IMR-90 (cell line): ENCODE measurements around the gene NLRP1. TPM values are rescaled to one million over a fixed set of nuclear protein-coding genes. Genes with fewer than 3 reads are reported as not detected.
A peak's percentile ranks its signal among the peaks of the same experiment; 100 is the strongest.

Source experiments
- ATAC-seq: fragments of 200-7000 bp; cut with Tn5 transposase; 2 replicates; pipeline ENCODE4 v1.9.1; 2020; ENCODE audit warnings: low read depth, mild to moderate bottlenecking, moderate library complexity
- BruUV-seq: library from RNA; stranded (reverse); fragments of 400-500 nt; replicated peaks from 2 replicates; lab custom pipeline; 2021; lab: Mats Ljungman, UMichigan
- CTCF ChIA-PET: fragments of 300-600 bp; formaldehyde crosslinking; extraction: SDS; loops from one replicate; lab custom pipeline; 2021; ENCODE audit warnings: antibody characterized with exemption; lab: Yijun Ruan, JAX
- POLR2A ChIA-PET: fragments of 300-600 bp; sonication (Branson Sonifier 250); formaldehyde crosslinking; loops from one replicate; lab custom pipeline; 2022; ENCODE audit warnings: antibody characterized with exemption; ENCODE audit not compliant: unreplicated experiment; lab: Charles Lee
- DNase-seq: peaks from one replicate; pipeline ENCODE4 v3.0.0; 2013
- H2AFZ ChIP-seq: replicated peaks from 2 replicates; pipeline ENCODE3; 2013; ENCODE audit warnings: low read length, mild to moderate bottlenecking; ENCODE audit not compliant: poor library complexity
- H2AK5ac ChIP-seq: 2 replicates; pipeline ENCODE4 v1.6.1; 2013; ENCODE audit warnings: low read depth, low read length, inconsistent platforms
- H2AK9ac ChIP-seq: replicated peaks from 2 replicates; pipeline ENCODE3; 2013; ENCODE audit warnings: mild to moderate bottlenecking, low read depth, low read length, moderate library complexity; ENCODE audit not compliant: poor library complexity
- H2BK120ac ChIP-seq: 2 replicates; pipeline ENCODE4 v1.6.1; 2013; ENCODE audit warnings: low read depth, low read length, inconsistent platforms
- H2BK15ac ChIP-seq: 3 replicates; pipeline ENCODE4 v1.6.1; 2013; ENCODE audit warnings: low read depth, low read length, inconsistent platforms
- H2BK20ac ChIP-seq: 2 replicates; pipeline ENCODE4 v1.6.1; 2013; ENCODE audit warnings: low read depth, mild to moderate bottlenecking, inconsistent platforms, low read length, moderate library complexity
- H2BK5ac ChIP-seq: 2 replicates; pipeline ENCODE4 v1.6.1; 2013; ENCODE audit warnings: mild to moderate bottlenecking, low read depth, low read length, inconsistent platforms; ENCODE audit not compliant: poor library complexity, severe bottlenecking
- H3K14ac ChIP-seq: replicated peaks from 2 replicates; pipeline ENCODE4 v1.6.1; 2013; ENCODE audit warnings: low read depth, low read length, inconsistent platforms
- H3K18ac ChIP-seq: 2 replicates; pipeline ENCODE4 v1.6.1; 2013; ENCODE audit warnings: low read depth, low read length, control low read depth
- H3K23ac ChIP-seq: 2 replicates; pipeline ENCODE4 v1.6.1; 2013; ENCODE audit warnings: low read depth, low read length, inconsistent platforms
- H3K27ac ChIP-seq: 2 replicates; pipeline ENCODE4 v1.5.1; 2013; ENCODE audit warnings: mild to moderate bottlenecking, control low read depth, low read length; ENCODE audit not compliant: insufficient read depth
- H3K27me3 ChIP-seq: 2 replicates; pipeline ENCODE4 v1.6.1; 2013; ENCODE audit warnings: low read length; ENCODE audit not compliant: control insufficient read depth, insufficient read depth
- H3K36me3 ChIP-seq: 2 replicates; pipeline ENCODE4 v1.6.1; 2013; ENCODE audit warnings: low read length, mixed read lengths; ENCODE audit not compliant: control insufficient read depth, insufficient read depth
- H3K4ac ChIP-seq: 2 replicates; pipeline ENCODE4 v1.6.1; 2013; ENCODE audit warnings: low read depth, low read length, inconsistent platforms
- H3K4me1 ChIP-seq: 2 replicates; pipeline ENCODE4 v1.6.1; 2013; ENCODE audit warnings: low read length, mixed read lengths; ENCODE audit not compliant: control insufficient read depth, insufficient read depth
- H3K4me2 ChIP-seq: 2 replicates; pipeline ENCODE4 v1.6.1; 2013; ENCODE audit warnings: low read depth, mild to moderate bottlenecking, control low read depth, low read length, moderate library complexity
- H3K4me3 ChIP-seq: 2 replicates; pipeline ENCODE4 v1.5.1; 2013; ENCODE audit warnings: low read depth, mild to moderate bottlenecking, control low read depth, low read length, moderate library complexity; ENCODE audit not compliant: insufficient read depth
- H3K56ac ChIP-seq: 2 replicates; pipeline ENCODE4 v1.6.1; 2013; ENCODE audit warnings: low read length, inconsistent platforms; ENCODE audit not compliant: insufficient read depth; ENCODE audit errors: extremely low read depth
- H3K79me1 ChIP-seq, 2 experiments: 2 replicates each; pipeline ENCODE4 v1.6.1; 2013; ENCODE audit warnings: low read length in 2 of 2, inconsistent platforms in 1 of 2, low read depth in 1 of 2
- H3K9ac ChIP-seq: 2 replicates; pipeline ENCODE4 v1.6.1; 2013; ENCODE audit warnings: low read depth, low read length, control low read depth
- H3K9me1 ChIP-seq: 2 replicates; pipeline ENCODE4 v1.6.1; 2013; ENCODE audit warnings: low read length, inconsistent platforms; ENCODE audit not compliant: insufficient read depth
- H3K9me3 ChIP-seq: 2 replicates; pipeline ENCODE4 v1.6.1; 2013; ENCODE audit warnings: low read length; ENCODE audit not compliant: control insufficient read depth, insufficient read depth
- H4K20me1 ChIP-seq: 2 replicates; pipeline ENCODE4 v1.6.1; 2013; ENCODE audit warnings: low read length, inconsistent platforms; ENCODE audit not compliant: insufficient read depth
- H4K5ac ChIP-seq: 2 replicates; pipeline ENCODE4 v1.6.1; 2013; ENCODE audit warnings: mild to moderate bottlenecking, low read depth, low read length, control low read depth
- H4K8ac ChIP-seq, 2 experiments: 2 replicates each; pipeline ENCODE4 v1.6.1; 2013; ENCODE audit warnings: low read depth in 2 of 2, low read length in 2 of 2, control low read depth in 1 of 2, inconsistent platforms in 1 of 2
- H4K91ac ChIP-seq: 2 replicates; pipeline ENCODE4 v1.6.1; 2013; ENCODE audit warnings: low read depth, low read length, inconsistent platforms; ENCODE audit not compliant: insufficient read depth
- CEBPB ChIP-seq: IDR thresholded peaks from 2 replicates; pipeline ENCODE4 v1.6.1; 2012; ENCODE audit warnings: low read depth, low read length, improper control_type of control experiment
- FOS ChIP-seq: fragments of 150-350 bp; IDR thresholded peaks from 2 replicates; pipeline ENCODE4 v1.6.1; 2016; ENCODE audit warnings: low read depth, low read length
- MXI1 ChIP-seq: IDR thresholded peaks from 2 replicates; pipeline ENCODE4 v1.6.1; 2012; ENCODE audit warnings: low read depth, mild to moderate bottlenecking, low read length, moderate library complexity, borderline replicate concordance
- NFE2L2 ChIP-seq: fragments of 150-350 bp; IDR thresholded peaks from 2 replicates; pipeline ENCODE4 v1.6.1; 2016; ENCODE audit warnings: low read depth, mild to moderate bottlenecking, low read length
- POLR2A ChIP-seq: IDR thresholded peaks from 2 replicates; pipeline ENCODE4 v1.6.1; 2012; ENCODE audit warnings: mild to moderate bottlenecking, low read depth, low read length
- RAD21 ChIP-seq: IDR thresholded peaks from 2 replicates; pipeline ENCODE4 v1.6.1; 2012; ENCODE audit warnings: low read length, improper control_type of control experiment
- RCOR1 ChIP-seq: IDR thresholded peaks from 2 replicates; pipeline ENCODE4 v1.6.1; 2012; ENCODE audit warnings: mild to moderate bottlenecking, low read length, improper control_type of control experiment; ENCODE audit not compliant: insufficient replicate concordance
- RFX5 ChIP-seq: IDR thresholded peaks from 2 replicates; pipeline ENCODE4 v1.8.0; 2012; ENCODE audit warnings: low read depth, mild to moderate bottlenecking, low read length, moderate library complexity
- SMC3 ChIP-seq: fragments of 150-350 bp; IDR thresholded peaks from 2 replicates; pipeline ENCODE4 v1.6.1; 2016; ENCODE audit warnings: low read depth, mild to moderate bottlenecking, antibody characterized with exemption, low read length, moderate library complexity
- WGBS, 2 experiments: methylation state at CpG; one replicate each; pipeline versions ENCODE4 v1.1.5 to v1.1.7; 2013; ENCODE audit warnings: missing lambda C conversion rate in 2 of 2; ENCODE audit not compliant: insufficient read length in 1 of 2; ENCODE audit errors: extremely low coverage in 2 of 2; 5-methylcytosine and 5-hydroxymethylcytosine counted together
- dilution Hi-C: fragments of 300-500 bp; cut with HindIII; formaldehyde crosslinking; loops from one replicate; pipeline ENCODE4 v1.14.3; 2018; ENCODE audit warnings: low sequenced_read_pairs; ENCODE audit not compliant: unreplicated experiment
- in situ Hi-C: fragments of 300-500 bp; cut with MboI; formaldehyde crosslinking; loops from 3 replicates; pipeline ENCODE4 v1.14.3; 2019; ENCODE audit warnings: low sequenced_read_pairs, inconsistent platforms, mixed read lengths
- intact Hi-C: fragments of 100-400 bp; cut with micrococcal nuclease; formaldehyde crosslinking; loops from 2 replicates; pipeline ENCODE4 v1.10.0; 2022
- polyA plus RNA-seq, 3 experiments: library from polyadenylated mRNA; depleted of rRNA; stranded (reverse); fragments of >200 nt; gene quantifications; 2 replicates each; pipeline ENCODE4 v1.2.3, GENCODE V29; 2012; ENCODE audit warnings: low replicate concordance in 1 of 3
- total RNA-seq: library from RNA; depleted of rRNA; stranded (reverse); fragments of >200 nt; gene quantifications from 2 replicates; pipeline ENCODE4 v1.2.3, GENCODE V29; 2012
- TF ChIP-seq, protein P1 (sequence below): fragments of 150-350 bp; IDR thresholded peaks from 2 replicates; pipeline ENCODE4 v1.6.1; 2017; ENCODE audit warnings: mild to moderate bottlenecking, antibody characterized with exemption, low read length, low read depth
- TF ChIP-seq, protein P2 (sequence below): fragments of 150-350 bp; IDR thresholded peaks from 2 replicates; pipeline ENCODE4 v1.6.1; 2016; ENCODE audit warnings: low read depth, mild to moderate bottlenecking, low read length, moderate library complexity, borderline replicate concordance
- TF ChIP-seq, protein P3 (sequence below): conservative IDR thresholded peaks from 2 replicates; pipeline ENCODE4 v1.5.1; 2012; ENCODE audit warnings: mild to moderate bottlenecking, low read depth, low read length, improper control_type of control experiment

NLRP1 gene
- total and polyA plus RNA-seq, 2 of the 4 experiments (the other 2 are of a cell fraction): 134 to 340 TPM

DNA sequence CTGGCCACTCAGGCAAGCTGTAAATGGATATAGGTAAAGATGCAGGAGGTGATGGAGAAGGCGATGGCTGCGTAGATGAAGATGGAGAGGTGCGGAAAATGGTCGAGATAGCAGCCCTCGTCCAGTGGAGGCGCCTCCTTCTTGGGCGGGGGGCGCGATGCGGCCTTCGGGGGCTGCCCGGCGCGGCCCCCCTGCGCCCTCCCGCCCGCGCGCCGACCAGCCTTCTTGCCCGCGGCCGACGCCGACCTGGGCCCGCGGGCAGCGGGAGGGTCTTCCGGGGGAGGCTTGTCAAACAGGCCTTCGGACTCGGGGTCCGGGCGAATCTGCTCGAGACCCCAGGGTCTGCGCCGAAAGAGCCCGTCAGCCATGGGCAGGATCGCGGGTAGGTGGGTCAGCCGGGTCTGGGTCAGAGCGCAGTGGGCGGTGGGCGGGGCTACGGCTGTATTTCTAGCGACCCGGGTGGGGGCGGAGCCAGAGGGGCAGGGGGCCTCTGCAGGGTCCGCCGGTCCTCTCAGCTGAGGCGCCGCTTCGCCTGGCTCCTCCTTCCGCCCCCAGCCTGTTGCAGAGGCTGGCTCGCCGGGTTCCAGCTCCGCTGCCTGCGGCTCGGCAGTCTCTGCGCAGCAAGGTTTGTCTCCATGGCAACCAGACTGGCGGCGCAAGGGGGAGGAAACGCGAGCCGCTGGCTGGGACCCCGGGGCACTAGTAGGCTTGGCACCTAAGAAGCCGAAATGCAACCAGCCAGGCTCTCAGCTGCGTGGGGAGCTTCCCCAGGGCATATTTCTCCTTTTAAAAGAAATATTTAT lies 83.5 kb downstream of the NLRP1 start:
- peak overlapping the region; percentile 96 for H2AK9ac ChIP-seq
- H3K79me1 ChIP-seq: peaks cover 9 to 20% of the 10 kb centered on the region in 2 experiments
- DNase-seq (peak; percentile 94), ATAC-seq (peak; percentile 96)
- H3K4me3 ChIP-seq: peak overlapping the region; percentile 91
- H4K91ac ChIP-seq: peak overlapping the region; percentile 12; the same call in 1 of the 2 replicates
- TSS peak; percentile 90 for BruUV-seq
- CTCF ChIA-PET: interaction anchor here (0.8 to 1.5 kb wide), 4 partner anchors 15 to 69 kb away, joined by 3 to 4 read pairs (median 4); no protein-coding TSS in a partner anchor
- H3K4me1 ChIP-seq: peaks cover 4% of the 10 kb centered on the region; the same call in 1 of the 2 replicates
- peak overlapping the region; percentile 43; the same call in 1 of the 2 replicates for H3K14ac ChIP-seq
- H3K36me3 ChIP-seq: peaks cover 1% of the 10 kb centered on the region; the same call in 1 of the 2 replicates
- H2BK120ac ChIP-seq: peak overlapping the region; percentile 33
- peak overlapping the region; percentile 26 for H3K23ac ChIP-seq
- no peaks in the 10 kb centered on the region for H3K27me3 ChIP-seq
- intact Hi-C loops: loop anchor here (2.0 kb wide), 2 partner anchors 32 to 84 kb away; partner anchors contain the start of genes DHX33 and NLRP1
- 0% methylated on average over 27 of the region's 67 CpGs; no CpG with 5 or more reads in 1 of the 2 experiments for WGBS, 2 experiments
- no peak overlapping the region for H2BK15ac ChIP-seq
- peak overlapping the region; percentile 13; the same call in 1 of the 2 replicates for H3K18ac ChIP-seq
- peak overlapping the region; percentile 89 for H3K4ac ChIP-seq
- dilution Hi-C loops: no loop called here
- H3K4me2 ChIP-seq: peak overlapping the region; percentile 87
- peak overlapping the region; percentile 1; the same call in 1 of the 2 replicates for H2BK20ac ChIP-seq
- POLR2A ChIA-PET: interaction anchor here (0.9 kb wide), 1 partner anchor 15 kb away, joined by 3 read pairs; the partner anchor contains the start of genes DERL2 and MIS12
- no peaks in the 10 kb centered on the region for H3K9me3 ChIP-seq
- H3K9ac ChIP-seq: peak overlapping the region; percentile 81
- peak overlapping the region; percentile 90 for H2AFZ ChIP-seq
- no peaks in the 10 kb centered on the region for H4K20me1 ChIP-seq
- peak overlapping the region; percentile 56 for H2BK5ac ChIP-seq
- H3K27ac ChIP-seq: peak overlapping the region; percentile 77
- H4K8ac ChIP-seq: peak overlapping the region in 1 of 2 experiments; percentile 71; a peak in 2 of 4 replicates
- H2AK5ac ChIP-seq: peak overlapping the region; percentile 48; the same call in 1 of the 2 replicates
- peaks cover 3% of the 10 kb centered on the region for H3K9me1 ChIP-seq
- peak overlapping the region; percentile 43; the same call in 1 of the 2 replicates for H3K56ac ChIP-seq
- H4K5ac ChIP-seq: 0 out of 2 replicates have a peak overlapping the region, but pooled peaks have one; percentile 7
- in situ Hi-C loops: no loop called here
- TF ChIP-seq MXI1 (peak; percentile 50; the same call in 1 of the 2 replicates), RCOR1 (no peak), RFX5 (no peak), SMC3 (no peak), POLR2A (peak; percentile 85), NFE2L2 (no peak), FOS (no peak), RAD21 (no peak), CEBPB (no peak)
- TF ChIP-seq, protein P1, sequence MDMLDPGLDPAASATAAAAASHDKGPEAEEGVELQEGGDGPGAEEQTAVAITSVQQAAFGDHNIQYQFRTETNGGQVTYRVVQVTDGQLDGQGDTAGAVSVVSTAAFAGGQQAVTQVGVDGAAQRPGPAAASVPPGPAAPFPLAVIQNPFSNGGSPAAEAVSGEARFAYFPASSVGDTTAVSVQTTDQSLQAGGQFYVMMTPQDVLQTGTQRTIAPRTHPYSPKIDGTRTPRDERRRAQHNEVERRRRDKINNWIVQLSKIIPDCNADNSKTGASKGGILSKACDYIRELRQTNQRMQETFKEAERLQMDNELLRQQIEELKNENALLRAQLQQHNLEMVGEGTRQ: no peak
- TF ChIP-seq, protein P2, sequence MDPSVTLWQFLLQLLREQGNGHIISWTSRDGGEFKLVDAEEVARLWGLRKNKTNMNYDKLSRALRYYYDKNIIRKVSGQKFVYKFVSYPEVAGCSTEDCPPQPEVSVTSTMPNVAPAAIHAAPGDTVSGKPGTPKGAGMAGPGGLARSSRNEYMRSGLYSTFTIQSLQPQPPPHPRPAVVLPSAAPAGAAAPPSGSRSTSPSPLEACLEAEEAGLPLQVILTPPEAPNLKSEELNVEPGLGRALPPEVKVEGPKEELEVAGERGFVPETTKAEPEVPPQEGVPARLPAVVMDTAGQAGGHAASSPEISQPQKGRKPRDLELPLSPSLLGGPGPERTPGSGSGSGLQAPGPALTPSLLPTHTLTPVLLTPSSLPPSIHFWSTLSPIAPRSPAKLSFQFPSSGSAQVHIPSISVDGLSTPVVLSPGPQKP: no peak
- TF ChIP-seq, protein P3, sequence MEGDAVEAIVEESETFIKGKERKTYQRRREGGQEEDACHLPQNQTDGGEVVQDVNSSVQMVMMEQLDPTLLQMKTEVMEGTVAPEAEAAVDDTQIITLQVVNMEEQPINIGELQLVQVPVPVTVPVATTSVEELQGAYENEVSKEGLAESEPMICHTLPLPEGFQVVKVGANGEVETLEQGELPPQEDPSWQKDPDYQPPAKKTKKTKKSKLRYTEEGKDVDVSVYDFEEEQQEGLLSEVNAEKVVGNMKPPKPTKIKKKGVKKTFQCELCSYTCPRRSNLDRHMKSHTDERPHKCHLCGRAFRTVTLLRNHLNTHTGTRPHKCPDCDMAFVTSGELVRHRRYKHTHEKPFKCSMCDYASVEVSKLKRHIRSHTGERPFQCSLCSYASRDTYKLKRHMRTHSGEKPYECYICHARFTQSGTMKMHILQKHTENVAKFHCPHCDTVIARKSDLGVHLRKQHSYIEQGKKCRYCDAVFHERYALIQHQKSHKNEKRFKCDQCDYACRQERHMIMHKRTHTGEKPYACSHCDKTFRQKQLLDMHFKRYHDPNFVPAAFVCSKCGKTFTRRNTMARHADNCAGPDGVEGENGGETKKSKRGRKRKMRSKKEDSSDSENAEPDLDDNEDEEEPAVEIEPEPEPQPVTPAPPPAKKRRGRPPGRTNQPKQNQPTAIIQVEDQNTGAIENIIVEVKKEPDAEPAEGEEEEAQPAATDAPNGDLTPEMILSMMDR: no peak
